HG02884 (cell line): ENCODE results near the gene PRPF19.
"Not testable (repeated sequence)": the region's sequence is repeated elsewhere in the genome, so short reads cannot be mapped to it uniquely, and the experiment has no call there.

Experiments used
- ATAC-seq: cut with Tn5 transposase; IDR thresholded peaks from one replicate; pipeline ENCODE4 v1.9.1; 2021; ENCODE audit warnings: mild to moderate bottlenecking, moderate library complexity; ENCODE audit not compliant: unreplicated experiment

The PRPF19 gene

GRCh38 chr11:60909680-60910280, 3.4 kb upstream of the PRPF19 start:
- not testable (repeated sequence) for ATAC-seq

DNA sequence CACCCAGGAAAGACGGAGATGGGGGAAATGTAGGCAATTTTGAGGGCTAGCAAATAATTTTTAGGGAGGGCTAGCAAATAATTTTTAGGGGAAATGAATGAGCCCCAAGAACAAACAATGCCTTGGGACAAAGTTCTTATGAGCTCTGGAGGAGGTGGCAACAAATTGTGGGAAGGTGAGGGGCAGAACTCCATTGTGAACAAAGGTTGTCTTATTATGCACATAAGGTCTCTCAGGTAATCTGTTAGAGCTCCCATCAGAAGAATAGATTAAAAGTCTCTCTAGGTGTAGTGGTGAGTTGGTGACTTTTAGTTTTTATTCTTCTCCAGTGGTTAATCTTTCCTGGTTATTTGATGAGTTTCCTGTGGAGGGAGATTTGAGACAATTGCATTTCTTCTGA, 2.4 kb upstream of the PRPF19 start:
- no peak for ATAC-seq

- no peak for ATAC-seq
Measured at GRCh38 chr11:60905551-60906113, 753 bp downstream of the PRPF19 start.

DNA sequence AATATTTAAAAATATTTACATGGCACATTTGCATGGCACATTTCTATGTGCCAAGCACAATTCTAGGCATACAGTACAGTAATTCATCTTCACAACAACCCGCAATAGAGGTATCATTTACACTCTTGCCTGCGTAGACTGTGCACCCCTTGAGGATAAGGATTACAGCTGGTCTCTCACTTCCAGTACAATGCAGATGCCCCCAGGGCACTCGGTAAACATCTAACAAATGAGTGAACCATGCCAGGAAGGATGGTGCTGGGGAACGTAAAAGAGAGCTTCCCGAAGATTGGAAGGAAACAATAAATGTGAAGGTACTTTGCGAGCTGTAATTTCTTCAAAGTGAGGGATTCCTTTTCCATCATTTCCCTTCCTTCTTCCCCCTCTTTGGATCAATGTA, 1.3 kb downstream of the PRPF19 start:
- no peak for ATAC-seq

GRCh38 chr11:60902625-60903024, 3.8 kb downstream of the PRPF19 start:
- ATAC-seq: no peak

DNA sequence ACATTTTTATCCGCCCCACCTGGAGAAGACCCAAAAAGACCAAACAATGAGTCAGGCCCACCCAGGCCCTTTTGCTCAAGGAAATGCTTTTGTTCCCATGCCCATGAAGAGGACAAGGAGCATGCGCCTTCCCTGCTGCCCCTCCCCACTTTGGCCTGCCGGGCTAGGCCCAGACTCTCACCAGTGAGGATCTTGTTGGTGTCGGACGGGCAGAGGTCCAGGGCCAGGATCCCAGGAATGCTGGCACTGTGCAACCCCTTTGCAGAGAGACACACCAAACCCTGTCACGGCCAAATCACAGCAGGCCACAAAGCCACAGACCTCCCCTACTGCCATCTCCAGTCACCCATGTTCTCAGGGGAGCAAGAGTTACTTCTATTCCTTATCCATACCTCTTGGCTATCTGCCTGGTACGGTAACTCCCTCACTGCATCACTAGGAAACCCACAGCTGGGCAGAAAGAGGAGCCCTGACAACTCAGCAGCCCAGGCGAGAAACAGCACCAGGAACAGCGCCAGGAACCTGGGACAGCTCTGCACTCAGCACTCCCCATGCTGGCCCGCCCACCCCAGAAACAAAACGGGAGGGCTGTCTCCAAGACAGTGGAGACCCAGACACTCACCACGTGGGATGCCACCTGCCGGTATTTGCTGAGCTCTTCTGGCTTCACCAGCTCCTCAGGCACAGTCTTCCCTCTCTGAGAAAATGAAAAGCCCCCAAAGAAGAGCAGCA, 5.5 kb downstream of the PRPF19 start:
- ATAC-seq: no peak

GRCh38 chr11:60899977-60900376, 6.4 kb downstream of the PRPF19 start:
- ATAC-seq: no peak

DNA sequence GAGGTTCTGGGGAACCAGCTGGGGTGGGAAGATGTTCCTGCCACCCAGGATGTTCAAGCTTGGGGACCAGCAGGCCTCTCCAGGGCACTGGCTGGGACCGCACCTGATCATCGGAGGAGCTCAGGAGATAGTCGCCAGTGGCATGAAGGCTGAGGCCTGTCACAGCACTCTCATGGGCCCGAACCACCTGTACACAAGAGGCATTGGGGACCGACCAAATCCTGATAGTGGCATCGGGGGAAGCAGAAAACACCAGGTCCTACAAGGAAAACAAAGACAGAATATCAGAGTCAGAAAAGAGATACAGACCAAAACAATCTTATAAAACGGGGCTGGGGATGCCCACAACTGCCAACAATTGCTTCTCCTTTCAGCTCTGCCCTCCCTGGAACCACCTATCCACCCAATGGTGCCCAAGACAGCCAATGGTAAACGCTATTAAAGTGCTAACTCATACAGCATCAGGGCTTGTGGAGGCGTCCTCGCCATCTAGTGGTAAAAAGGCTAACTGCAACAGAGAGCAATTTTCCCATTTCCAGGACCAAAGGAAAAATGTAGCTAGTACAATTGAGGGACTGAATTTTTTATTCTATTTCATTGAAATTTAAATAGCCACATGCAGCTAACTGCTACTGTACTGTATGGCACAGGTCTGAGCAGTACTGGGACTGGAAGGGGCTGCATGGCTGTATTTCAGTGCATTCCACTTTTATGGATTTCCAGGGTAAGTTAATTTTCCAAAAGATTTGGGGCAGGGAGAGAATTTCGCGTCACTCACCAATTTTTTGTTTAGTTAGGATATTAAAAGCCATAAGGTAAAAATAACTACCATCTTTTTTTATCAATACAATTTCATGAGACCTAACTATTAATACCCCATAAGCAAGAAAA, 7.1 kb downstream of the PRPF19 start:
- no peak for ATAC-seq

DNA sequence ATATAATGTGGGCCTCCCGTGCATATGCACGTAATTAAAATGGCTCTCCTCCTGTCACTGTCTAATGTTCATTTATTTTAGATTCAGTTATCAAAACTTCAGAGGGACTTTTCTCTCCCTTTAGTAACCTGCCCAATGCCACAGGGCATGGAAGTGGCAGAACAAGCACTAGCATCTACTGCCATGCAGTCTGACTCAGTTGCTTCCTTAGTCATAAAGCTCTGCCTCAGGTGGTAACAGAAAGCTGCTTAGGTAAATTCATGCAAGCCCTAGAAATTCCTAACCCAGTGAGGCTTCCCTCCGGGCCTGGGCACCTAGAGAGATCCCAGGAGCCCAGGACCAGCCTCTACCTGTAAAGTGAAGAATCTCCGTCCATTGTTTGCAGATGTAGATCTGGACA, 8.9 kb downstream of the PRPF19 start:
- ATAC-seq: no peak

GRCh38 chr11:60895687-60896086, 10.7 kb downstream of the PRPF19 start:
- ATAC-seq: no peak

DNA sequence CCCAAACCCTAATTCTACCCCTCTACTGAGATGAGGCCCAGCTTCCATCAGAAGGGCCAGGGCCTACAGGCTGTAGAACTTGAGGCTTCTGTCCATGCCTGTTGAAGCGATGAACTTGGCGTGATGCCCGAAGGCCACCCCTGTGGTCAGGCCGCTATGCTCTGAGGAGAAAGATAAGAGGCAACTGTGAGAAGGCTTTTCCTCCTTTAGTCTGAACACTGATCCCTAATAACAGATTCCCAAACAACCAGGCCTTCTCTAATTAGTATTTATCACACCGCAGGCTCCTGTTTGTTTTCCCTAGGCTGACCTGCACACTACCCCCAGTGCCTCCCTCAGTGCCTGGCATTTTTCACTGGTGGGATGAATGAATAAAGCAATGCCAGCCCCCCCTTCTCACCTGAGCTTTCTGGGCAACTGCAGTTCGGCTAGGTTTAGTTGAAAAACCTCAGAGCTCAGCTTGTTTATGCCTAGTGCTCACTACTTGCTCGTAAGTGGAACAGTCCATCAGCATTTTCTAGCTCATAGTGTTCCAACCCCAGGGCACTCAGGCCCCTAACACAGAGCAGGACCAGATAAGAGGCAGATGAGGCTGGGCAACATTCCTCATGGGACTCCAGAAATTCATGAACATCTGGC, 15.2 kb downstream of the PRPF19 start:
- no peak for ATAC-seq

GRCh38 chr11:60890696-60891095, 15.7 kb downstream of the PRPF19 start:
- no peak for ATAC-seq

DNA sequence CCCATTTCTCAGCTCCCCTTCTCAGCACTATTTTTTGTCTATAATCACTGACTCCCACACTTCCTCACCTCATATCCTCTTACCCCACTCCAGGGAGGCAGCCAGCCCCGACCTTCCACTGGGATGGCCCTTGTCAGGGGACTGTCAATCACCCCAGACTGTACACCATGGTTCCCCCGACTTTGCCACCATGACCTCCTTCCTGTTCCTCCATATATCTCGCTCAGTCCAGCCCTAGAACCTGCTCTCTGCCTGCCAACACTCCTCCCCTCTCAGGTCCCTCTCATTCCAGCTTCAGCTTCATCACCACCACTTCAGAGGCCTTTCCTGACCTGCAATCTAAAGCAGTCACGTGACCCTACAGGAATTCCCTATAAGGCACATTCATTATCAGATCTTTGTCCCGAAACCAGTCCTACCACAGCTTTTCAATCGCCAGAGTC, 16.5 kb downstream of the PRPF19 start:
- ATAC-seq: no peak

DNA sequence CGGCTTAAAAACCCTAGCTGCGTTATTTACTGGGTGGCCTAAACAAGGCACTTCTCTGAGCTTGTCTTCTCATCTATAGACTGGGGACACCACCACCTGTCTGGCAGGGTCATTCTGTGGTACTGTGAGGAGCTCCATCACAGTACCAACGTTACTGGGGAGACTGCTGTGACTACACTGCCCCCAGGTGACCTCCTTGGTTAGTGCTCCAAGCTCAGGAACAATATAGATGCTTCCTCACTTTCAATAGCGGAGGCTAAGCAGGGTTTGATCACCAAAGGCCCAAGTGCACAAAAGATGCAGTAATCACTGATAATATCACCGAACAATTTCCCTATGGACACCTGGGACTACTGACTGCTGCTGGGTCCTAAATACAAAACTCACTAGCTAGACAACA, 18.8 kb downstream of the PRPF19 start:
- no peak for ATAC-seq

DNA sequence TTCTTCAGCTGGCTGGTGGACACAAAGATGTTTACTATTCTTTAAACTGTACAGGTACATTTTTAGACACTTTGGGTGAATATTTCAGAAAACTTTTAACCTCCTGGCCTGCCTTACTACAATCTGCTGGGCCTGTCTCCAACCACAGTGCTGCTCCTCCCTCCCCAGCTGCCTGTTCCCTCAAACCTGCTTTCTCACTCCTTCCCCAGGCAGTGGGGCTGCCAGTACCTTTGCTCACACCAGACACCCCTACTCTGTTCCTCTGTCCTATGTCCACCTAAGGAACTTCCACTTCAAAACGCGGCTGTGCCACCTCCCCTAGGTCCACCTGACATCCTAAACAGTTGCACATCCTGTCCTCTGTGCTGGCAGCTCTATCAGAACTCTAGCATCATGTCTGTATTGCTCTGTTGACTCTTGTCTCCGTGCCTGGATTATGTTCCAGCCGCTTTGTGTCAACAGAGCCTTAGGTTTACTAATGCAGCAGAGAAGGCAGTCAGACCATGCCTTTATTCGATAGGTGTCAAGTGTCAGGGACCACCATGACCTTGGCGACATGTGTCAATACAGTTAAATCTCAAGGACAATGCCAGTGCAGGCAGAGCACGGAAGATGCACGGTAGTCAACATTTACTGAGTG, 25.6 kb downstream of the PRPF19 start:
- no peak for ATAC-seq

GRCh38 chr11:60879971-60880588, 26.3 kb downstream of the PRPF19 start:
- ATAC-seq: no peak

DNA sequence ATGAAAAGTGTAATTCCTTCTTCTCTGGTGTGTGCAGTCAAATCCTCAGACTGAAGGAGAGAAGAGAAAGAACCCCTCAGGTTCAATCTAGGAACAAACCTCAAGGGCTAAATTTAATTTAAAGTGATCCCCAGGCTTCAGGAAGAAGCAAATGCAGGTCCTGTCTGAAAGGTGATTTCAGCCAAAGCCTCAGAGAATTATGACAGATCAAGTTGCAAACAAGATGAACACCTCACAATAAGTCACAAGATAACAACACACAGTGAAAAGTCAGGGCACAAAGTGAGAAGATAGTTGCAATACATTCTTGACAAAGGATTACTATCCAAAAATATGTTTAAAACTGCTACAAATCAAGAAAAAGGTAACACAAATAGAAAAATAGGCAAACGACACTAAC, 27.3 kb downstream of the PRPF19 start:
- ATAC-seq: no peak

DNA sequence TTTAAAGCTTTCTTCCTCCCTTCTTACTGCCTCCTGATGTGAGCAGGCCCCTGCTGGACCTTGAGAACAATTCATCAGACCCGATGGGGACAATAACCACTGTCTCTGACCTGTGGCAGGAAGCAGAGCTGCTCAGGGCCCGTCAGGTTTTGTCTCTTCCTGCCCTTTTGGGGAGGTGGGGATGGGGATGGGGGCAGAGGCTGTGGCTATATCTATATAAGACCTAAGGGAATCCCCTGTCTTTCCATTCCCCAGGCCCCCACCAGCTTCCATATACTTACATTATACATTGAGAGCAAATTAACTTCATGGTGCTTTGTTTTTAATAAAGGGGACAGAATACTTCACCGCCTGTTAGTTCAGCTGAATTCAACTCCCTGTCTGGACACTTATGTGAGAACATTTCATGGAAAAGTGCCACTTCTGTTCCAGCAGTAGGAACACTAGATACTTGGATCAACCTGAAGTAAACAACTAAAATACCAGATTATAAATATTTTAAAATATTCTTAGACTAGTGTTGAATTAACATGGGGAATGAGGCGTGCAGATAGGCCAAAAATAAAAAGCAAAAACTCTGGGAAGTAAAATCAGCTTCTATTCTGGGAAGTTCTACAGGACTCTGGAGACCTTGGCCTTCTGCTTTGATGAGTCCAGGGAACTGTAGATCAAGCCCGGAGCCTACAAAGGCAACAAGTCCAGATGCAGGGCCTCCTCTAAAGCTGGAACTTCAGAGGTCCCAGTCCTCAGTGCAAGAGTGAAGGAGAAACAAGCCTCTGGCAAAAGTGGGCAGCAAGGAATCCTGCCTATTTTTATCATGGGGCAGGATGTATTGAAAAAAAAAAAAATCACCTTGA, 27.9 kb downstream of the PRPF19 start:
- ATAC-seq: no peak

GRCh38 chr11:60876168-60876485, 30.3 kb downstream of the PRPF19 start:
- no peak for ATAC-seq
